Trophoblast cell (in vitro differentiated cells and primary cell): ENCODE data around the gene AFDN.

Experiments used
- DNase-seq, 2 donors: peaks; one replicate each; pipeline ENCODE4 v3.0.0-alpha.2; 2016
- H2AFZ ChIP-seq: 2 replicates; pipeline ENCODE4 v1.6.1; 2013; ENCODE audit warnings: low read length, moderate library complexity, mild to moderate bottlenecking; ENCODE audit not compliant: insufficient read depth, poor library complexity
- H2AK5ac ChIP-seq: 2 replicates; pipeline ENCODE4 v1.6.1; 2013; ENCODE audit warnings: mild to moderate bottlenecking, low read length
- H2BK120ac ChIP-seq: 2 replicates; pipeline ENCODE4 v1.6.1; 2013; ENCODE audit warnings: low read length, mild to moderate bottlenecking, moderate library complexity; ENCODE audit not compliant: insufficient read depth, poor library complexity
- H2BK12ac ChIP-seq: 2 replicates; pipeline ENCODE4 v1.6.1; 2013; ENCODE audit warnings: mild to moderate bottlenecking, low read length, moderate library complexity
- H2BK5ac ChIP-seq: 2 replicates; pipeline ENCODE4 v1.6.1; 2013; ENCODE audit warnings: low read length, low read depth, moderate library complexity, mild to moderate bottlenecking; ENCODE audit not compliant: poor library complexity
- H3K14ac ChIP-seq: 2 replicates; pipeline ENCODE4 v1.6.1; 2013; ENCODE audit warnings: mild to moderate bottlenecking, low read length
- H3K18ac ChIP-seq: 2 replicates; pipeline ENCODE4 v1.6.1; 2013; ENCODE audit warnings: mild to moderate bottlenecking, low read length
- H3K23ac ChIP-seq: 2 replicates; pipeline ENCODE4 v1.6.1; 2013; ENCODE audit warnings: low read length
- H3K27ac ChIP-seq: 2 replicates; pipeline ENCODE4 v1.5.1; 2013; ENCODE audit warnings: low read depth, mild to moderate bottlenecking, inconsistent platforms, low read length, moderate library complexity
- H3K27me3 ChIP-seq: 2 replicates; pipeline ENCODE4 v1.6.1; 2013; ENCODE audit warnings: inconsistent platforms, mild to moderate bottlenecking, low read length, moderate library complexity; ENCODE audit not compliant: insufficient read depth
- H3K36me3 ChIP-seq, 2 experiments: 1 replicate in 1 of 2; 2 replicates in 1 of 2; pipeline ENCODE4 v1.6.1; 2013; ENCODE audit warnings: low read length in 2 of 2, mild to moderate bottlenecking in 2 of 2, moderate library complexity in 1 of 2; ENCODE audit not compliant: insufficient read depth in 2 of 2, control insufficient read depth in 1 of 2
- H3K4ac ChIP-seq: 2 replicates; pipeline ENCODE4 v1.6.1; 2013; ENCODE audit warnings: low read depth, mild to moderate bottlenecking, low read length, moderate library complexity
- H3K4me1 ChIP-seq, 2 experiments: 1 replicate in 1 of 2; 2 replicates in 1 of 2; pipeline ENCODE4 v1.6.1; 2013; ENCODE audit warnings: low read length in 2 of 2, mild to moderate bottlenecking in 2 of 2, moderate library complexity in 1 of 2; ENCODE audit not compliant: insufficient read depth in 2 of 2, control insufficient read depth in 1 of 2
- H3K4me2 ChIP-seq: 2 replicates; pipeline ENCODE4 v1.6.1; 2013; ENCODE audit warnings: inconsistent platforms, mild to moderate bottlenecking, low read length, moderate library complexity
- H3K4me3 ChIP-seq: 2 replicates; pipeline ENCODE4 v1.5.1; 2013; ENCODE audit warnings: mild to moderate bottlenecking, low read depth, low read length, inconsistent platforms
- H3K79me1 ChIP-seq: one replicate; pipeline ENCODE4 v1.6.1; 2013; ENCODE audit warnings: low read length
- H3K79me2 ChIP-seq: 2 replicates; pipeline ENCODE4 v1.6.1; 2013; ENCODE audit warnings: low read length, mild to moderate bottlenecking; ENCODE audit not compliant: control insufficient read depth, insufficient read depth, poor library complexity
- H3K9ac ChIP-seq: 2 replicates; pipeline ENCODE4 v1.6.1; 2013; ENCODE audit warnings: mild to moderate bottlenecking, low read length
- H3K9me3 ChIP-seq: 2 replicates; pipeline ENCODE4 v1.6.1; 2013; ENCODE audit warnings: low read depth, mild to moderate bottlenecking, control low read depth, inconsistent platforms, low read length; ENCODE audit not compliant: insufficient read depth
- H4K12ac ChIP-seq: 2 replicates; pipeline ENCODE4 v1.6.1; 2013; ENCODE audit warnings: low read depth, mild to moderate bottlenecking, low read length, moderate library complexity
- H4K8ac ChIP-seq: 2 replicates; pipeline ENCODE4 v1.6.1; 2013; ENCODE audit warnings: low read depth, mild to moderate bottlenecking, low read length, moderate library complexity
- H4K91ac ChIP-seq: one replicate; pipeline ENCODE4 v1.6.1; 2013; ENCODE audit warnings: low read depth, mild to moderate bottlenecking, low read length, moderate library complexity
- WGBS: extraction: QIAGEN DNeasy Blood & Tissue Kit; methylation state at CpG from one replicate; pipeline ENCODE4 v1.1.7; 2013; ENCODE audit warnings: missing lambda C conversion rate; ENCODE audit not compliant: insufficient read length, insufficient coverage; ENCODE audit errors: extremely low coverage; 5-methylcytosine and 5-hydroxymethylcytosine counted together

AFDN gene

GRCh38 chr6:167811040-167811439 lies 15.7 kb upstream of the AFDN start:
- Histone ChIP-seq H3K18ac (no peak overlapping the region), H3K36me3 (no peaks in the 10 kb centered on the region), H3K4me3 (no peak overlapping the region), H3K9me3 (peaks cover 2% of the 10 kb centered on the region), H3K27ac (no peak overlapping the region), H2BK120ac (no peak overlapping the region), H3K9ac (no peak overlapping the region), H2BK5ac (no peak overlapping the region), H3K79me1 (no peaks in the 10 kb centered on the region), H2AFZ (no peak overlapping the region), H3K4ac (no peak overlapping the region), H3K4me2 (no peak overlapping the region), H3K4me1 (peaks cover 0 to 5% of the 10 kb centered on the region in 2 experiments), H4K8ac (no peak overlapping the region), H2BK12ac (no peak overlapping the region), H3K79me2 (no peaks in the 10 kb centered on the region), H3K14ac (no peak overlapping the region), H3K23ac (no peak overlapping the region), H4K91ac (no peak overlapping the region), H2AK5ac (no peak overlapping the region), H4K12ac (no peak overlapping the region), H3K27me3 (no peaks in the 10 kb centered on the region)
- WGBS = no CpG with 5 or more reads among the region's 5 CpGs
- DNase-seq = peak; percentile 71 to 81

- no peak overlapping the region for H3K23ac ChIP-seq
- no peak overlapping the region for H2AFZ ChIP-seq
- H3K9me3 ChIP-seq = no peaks in the 10 kb centered on the region
- no peaks in the 10 kb centered on the region for H3K27me3 ChIP-seq
- no peak overlapping the region for H3K18ac ChIP-seq
- no peaks in the 10 kb centered on the region for H3K36me3 ChIP-seq
- H3K4me3 ChIP-seq = no peak overlapping the region
- no peak overlapping the region for H4K91ac ChIP-seq
- H3K4ac ChIP-seq = no peak overlapping the region
- H2BK120ac ChIP-seq = no peak overlapping the region
- no peak for DNase-seq
- no peak overlapping the region for H4K12ac ChIP-seq
- no peaks in the 10 kb centered on the region for H3K79me1 ChIP-seq
- no peak overlapping the region for H3K4me2 ChIP-seq
- H2AK5ac ChIP-seq = no peak overlapping the region
- H3K9ac ChIP-seq = no peak overlapping the region
- H4K8ac ChIP-seq = no peak overlapping the region
- no peak overlapping the region for H3K14ac ChIP-seq
- H2BK12ac ChIP-seq = no peak overlapping the region
- no CpG with 5 or more reads among the region's 5 CpGs for WGBS
- H3K4me1 ChIP-seq = peaks cover 0 to 5% of the 10 kb centered on the region in 2 experiments
- no peak overlapping the region for H2BK5ac ChIP-seq
- H3K27ac ChIP-seq = no peak overlapping the region
- no peaks in the 10 kb centered on the region for H3K79me2 ChIP-seq
Observed at GRCh38 chr6:167811442-167812087, 15.1 kb upstream of the AFDN start.

GRCh38 chr6:167812088-167812487 lies 14.6 kb upstream of the AFDN start:
- no peak overlapping the region for H4K91ac ChIP-seq

GRCh38 chr6:167815296-167815980 lies 11.3 kb upstream of the AFDN start:
- peaks cover 2% of the 10 kb centered on the region for H3K9me3 ChIP-seq
- H3K79me1 ChIP-seq = peaks cover 5% of the 10 kb centered on the region
- no peak overlapping the region for H2AFZ ChIP-seq
- no peak overlapping the region for H4K91ac ChIP-seq
- H3K4me1 ChIP-seq = peaks cover 0 to 5% of the 10 kb centered on the region in 2 experiments
- H4K8ac ChIP-seq = no peak overlapping the region
- WGBS = no CpG with 5 or more reads among the region's 25 CpGs
- no peak overlapping the region for H3K23ac ChIP-seq
- no peak overlapping the region for H2BK12ac ChIP-seq
- H2BK120ac ChIP-seq = no peak overlapping the region
- H3K4ac ChIP-seq = no peak overlapping the region
- DNase-seq = peak; percentile 93 to 96
- no peak overlapping the region for H3K27ac ChIP-seq
- H3K4me3 ChIP-seq = no peak overlapping the region
- H2BK5ac ChIP-seq = no peak overlapping the region
- H3K36me3 ChIP-seq = no peaks in the 10 kb centered on the region
- H2AK5ac ChIP-seq = no peak overlapping the region
- no peaks in the 10 kb centered on the region for H3K79me2 ChIP-seq
- no peak overlapping the region for H3K4me2 ChIP-seq
- no peak overlapping the region for H3K18ac ChIP-seq
- H3K9ac ChIP-seq = no peak overlapping the region
- no peak overlapping the region for H4K12ac ChIP-seq
- H3K14ac ChIP-seq = no peak overlapping the region
- H3K27me3 ChIP-seq = no peaks in the 10 kb centered on the region

More at GRCh38 chr6:167812088-167812487, 14.6 kb upstream of the AFDN start:
- no CpG with 5 or more reads among the region's 2 CpGs for WGBS
- Histone ChIP-seq H4K8ac (no peak overlapping the region), H3K9ac (no peak overlapping the region), H3K9me3 (no peaks in the 10 kb centered on the region), H2BK120ac (no peak overlapping the region), H2BK12ac (no peak overlapping the region), H2AK5ac (no peak overlapping the region), H3K4me2 (no peak overlapping the region), H3K14ac (no peak overlapping the region), H3K36me3 (no peaks in the 10 kb centered on the region), H3K27me3 (no peaks in the 10 kb centered on the region), H2AFZ (no peak overlapping the region), H2BK5ac (no peak overlapping the region), H3K79me2 (no peaks in the 10 kb centered on the region), H3K27ac (no peak overlapping the region), H3K18ac (no peak overlapping the region), H3K4me1 (peaks cover 0 to 5% of the 10 kb centered on the region in 2 experiments), H3K79me1 (peaks cover 3% of the 10 kb centered on the region), H4K12ac (no peak overlapping the region), H3K4ac (no peak overlapping the region), H3K23ac (no peak overlapping the region), H3K4me3 (no peak overlapping the region)
- DNase-seq = no peak
